Neural progenitor cell (in vitro differentiated cells): ENCODE measurements around the gene CIB4.

Source experiments
- EZH2 ChIP-seq: fragments of 200-600 bp; sonication (generic); IDR thresholded peaks from 2 replicates; pipeline ENCODE4 v1.6.1; 2017; ENCODE audit warnings: antibody characterized with exemption, mild to moderate bottlenecking, moderate library complexity
- TF ChIP-seq, protein P1 (sequence below): fragments of 200-600 bp; sonication (generic); IDR thresholded peaks from 2 replicates; pipeline ENCODE4 v1.5.1; 2017; ENCODE audit warnings: antibody characterized with exemption, mild to moderate bottlenecking

DNA sequence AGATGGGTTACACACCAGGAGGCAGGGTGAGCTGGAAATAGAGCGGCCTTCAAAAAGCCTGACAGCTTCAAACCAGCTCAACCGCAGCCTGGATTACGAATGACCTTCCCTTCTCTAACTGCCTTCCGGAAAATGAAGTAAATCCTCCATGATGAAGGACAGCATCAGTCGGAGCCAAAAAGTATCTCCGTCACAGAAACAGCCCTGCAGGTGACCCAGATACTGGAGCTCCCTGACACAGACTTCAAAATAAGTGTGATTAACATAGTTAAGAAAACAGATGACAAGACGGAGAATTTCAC is 10.3 kb upstream of the CIB4 start:
- TF ChIP-seq, protein P1, sequence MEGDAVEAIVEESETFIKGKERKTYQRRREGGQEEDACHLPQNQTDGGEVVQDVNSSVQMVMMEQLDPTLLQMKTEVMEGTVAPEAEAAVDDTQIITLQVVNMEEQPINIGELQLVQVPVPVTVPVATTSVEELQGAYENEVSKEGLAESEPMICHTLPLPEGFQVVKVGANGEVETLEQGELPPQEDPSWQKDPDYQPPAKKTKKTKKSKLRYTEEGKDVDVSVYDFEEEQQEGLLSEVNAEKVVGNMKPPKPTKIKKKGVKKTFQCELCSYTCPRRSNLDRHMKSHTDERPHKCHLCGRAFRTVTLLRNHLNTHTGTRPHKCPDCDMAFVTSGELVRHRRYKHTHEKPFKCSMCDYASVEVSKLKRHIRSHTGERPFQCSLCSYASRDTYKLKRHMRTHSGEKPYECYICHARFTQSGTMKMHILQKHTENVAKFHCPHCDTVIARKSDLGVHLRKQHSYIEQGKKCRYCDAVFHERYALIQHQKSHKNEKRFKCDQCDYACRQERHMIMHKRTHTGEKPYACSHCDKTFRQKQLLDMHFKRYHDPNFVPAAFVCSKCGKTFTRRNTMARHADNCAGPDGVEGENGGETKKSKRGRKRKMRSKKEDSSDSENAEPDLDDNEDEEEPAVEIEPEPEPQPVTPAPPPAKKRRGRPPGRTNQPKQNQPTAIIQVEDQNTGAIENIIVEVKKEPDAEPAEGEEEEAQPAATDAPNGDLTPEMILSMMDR = no peak
- TF ChIP-seq EZH2 = no peak
